ENCODE data around the gene KCNS1.

Gene KCNS1

GRCh38 chr20:45115829-45116228 lies 14.9 kb upstream of the KCNS1 start:
- no peak overlapping the region for H3K4me3 ChIP-seq (ENCODE audit: low read depth, low read length)
- POLR2A ChIA-PET = no interaction called here
- CTCF ChIA-PET = interaction anchor here (1.8 to 14.1 kb wide), 2 partner anchors 20 to 176 kb away, joined by 4 to 112 read pairs; no protein-coding TSS in a partner anchor
- DNase-seq (ENCODE audit: low read depth, low spot score) = no peak
- TF ChIP-seq CTCF (IDR thresholded peaks at IDR 0.05; ENCODE audit: insufficient read depth, low read length, missing control alignments) = no peak

- H3K4me3 ChIP-seq (ENCODE audit: low read depth, low read length) = no peak overlapping the region
- POLR2A ChIA-PET = no interaction called here
- TF ChIP-seq CTCF (IDR thresholded peaks at IDR 0.05; ENCODE audit: insufficient read depth, low read length, missing control alignments) = no peak
- CTCF ChIA-PET = interaction anchor here (12.0 to 14.1 kb wide), 3 partner anchors 19 to 177 kb away, joined by 112 to 231 read pairs (median 141); partner anchors contain the start of gene KCNS1
- no peak for DNase-seq (ENCODE audit: low read depth, low spot score)
Observed at GRCh38 chr20:45115386-45115774, 14.5 kb upstream of the KCNS1 start.

GRCh38 chr20:45114465-45115385 lies 13.8 kb upstream of the KCNS1 start, which contains the start of gene WFDC5:
TSS of gene WFDC5 (minus strand) at chr20:45115174. CDS start at chr20:45115083, 91 bp downstream.
- no peak within 1 kb of the TSS for H3K4me3 ChIP-seq (ENCODE audit: low read depth, low read length)
- ChIA-PET CTCF (interaction anchor here (1.9 to 14.1 kb wide), 4 partner anchors 19 to 178 kb away, joined by 7 to 231 read pairs (median 126); partner anchors contain the start of gene KCNS1), POLR2A (no interaction called here)
- no peak for DNase-seq (ENCODE audit: low read depth, low spot score)
- TF ChIP-seq CTCF (IDR thresholded peaks at IDR 0.05; ENCODE audit: insufficient read depth, low read length, missing control alignments) = no peak

- POLR2A ChIA-PET = no interaction called here
- CTCF ChIA-PET = interaction anchor here (1.2 to 14.1 kb wide), 8 partner anchors 18 to 191 kb away, joined by 3 to 231 read pairs (median 13); partner anchors contain the start of gene KCNS1
- no peak for TF ChIP-seq CTCF (IDR thresholded peaks at IDR 0.05; ENCODE audit: insufficient read depth, low read length, missing control alignments)
- DNase-seq (ENCODE audit: low read depth, low spot score) = no peak
- no peak overlapping the region for H3K4me3 ChIP-seq (ENCODE audit: low read depth, low read length)
Observed at GRCh38 chr20:45113865-45114264, 12.9 kb upstream of the KCNS1 start.

- CTCF ChIA-PET = interaction anchor here (0.7 to 14.1 kb wide), 23 partner anchors 8 to 324 kb away, joined by 3 to 231 read pairs (median 6); partner anchors contain the start of gene KCNS1
- TF ChIP-seq CTCF (IDR thresholded peaks at IDR 0.05; ENCODE audit: insufficient read depth, low read length, missing control alignments) = no peak
- H3K4me3 ChIP-seq (ENCODE audit: low read depth, low read length) = no peak overlapping the region
- POLR2A ChIA-PET = no interaction called here
- no peak for DNase-seq (ENCODE audit: low read depth, low spot score)
Observed at GRCh38 chr20:45112754-45113153, 11.8 kb upstream of the KCNS1 start.
